Measurements from ENCODE around the gene MROH2A.

Gene MROH2A

GRCh38 chr2:233818639-233819621 is 40.8 kb downstream of the MROH2A start:
- DNase-seq (ENCODE audit: low read depth), result no peak

DNA sequence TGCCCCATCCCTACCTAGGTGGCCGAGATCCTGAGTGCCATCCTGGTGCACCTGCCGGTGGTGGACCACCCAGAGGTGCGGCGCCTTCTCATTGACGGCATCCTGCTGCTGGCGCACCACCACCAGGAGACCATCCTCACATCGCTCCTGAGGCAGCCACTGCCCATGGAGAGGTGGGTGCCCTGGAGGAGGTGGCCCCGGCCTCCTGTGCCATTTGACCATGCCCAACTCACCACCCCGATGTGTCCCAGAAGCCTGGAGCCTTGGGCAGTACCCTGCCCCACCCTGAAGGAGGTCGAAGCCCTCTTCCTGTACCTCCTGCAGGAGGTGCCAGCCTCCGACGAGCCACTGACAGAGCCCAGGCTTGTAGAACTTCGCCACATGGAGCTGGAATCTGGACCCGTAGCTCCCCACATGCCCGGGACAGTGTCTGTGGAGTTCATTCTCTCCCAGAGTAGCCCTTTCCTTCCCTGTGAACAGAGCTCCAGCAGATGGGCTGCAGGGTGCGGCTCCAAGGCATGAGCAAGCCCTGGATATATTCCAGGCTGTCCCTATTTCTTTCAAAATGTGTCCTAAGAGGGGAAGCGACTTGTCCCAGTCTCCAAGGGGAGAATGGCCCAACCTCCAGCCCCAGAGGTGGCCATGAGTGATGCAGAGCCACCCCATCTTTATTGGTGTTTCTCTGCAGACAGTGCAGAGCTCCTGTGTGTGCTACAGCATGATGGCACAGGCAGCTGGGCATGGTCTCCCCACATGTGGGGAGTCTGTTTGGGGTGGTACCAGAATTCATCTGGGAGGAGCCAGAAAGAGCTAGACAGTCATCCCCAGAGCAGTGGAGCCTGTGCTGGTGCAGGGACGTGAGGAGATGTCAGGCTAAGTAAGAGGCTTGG is 42.0 kb downstream of the MROH2A start:
- DNase-seq (ENCODE audit: low read depth), result no peak

- DNase-seq (ENCODE audit: low read depth), result no peak
Measured at GRCh38 chr2:233820774-233821105, 42.6 kb downstream of the MROH2A start.

GRCh38 chr2:233821196-233821595 is 43.1 kb downstream of the MROH2A start:
- no peak for DNase-seq (ENCODE audit: low read depth)

- no peak for DNase-seq (ENCODE audit: low read depth)
Measured at GRCh38 chr2:233821709-233822100, 43.6 kb downstream of the MROH2A start.

GRCh38 chr2:233822101-233822771 is 44.1 kb downstream of the MROH2A start:
- DNase-seq (ENCODE audit: low read depth), result no peak

GRCh38 chr2:233822781-233823730 is 44.9 kb downstream of the MROH2A start:
- no peak for DNase-seq (ENCODE audit: low read depth)

GRCh38 chr2:233823731-233824121 is 45.6 kb downstream of the MROH2A start:
- no peak for DNase-seq (ENCODE audit: low read depth)

- DNase-seq (ENCODE audit: low read depth), result no peak
Measured at GRCh38 chr2:233824373-233824772, 46.2 kb downstream of the MROH2A start.

DNA sequence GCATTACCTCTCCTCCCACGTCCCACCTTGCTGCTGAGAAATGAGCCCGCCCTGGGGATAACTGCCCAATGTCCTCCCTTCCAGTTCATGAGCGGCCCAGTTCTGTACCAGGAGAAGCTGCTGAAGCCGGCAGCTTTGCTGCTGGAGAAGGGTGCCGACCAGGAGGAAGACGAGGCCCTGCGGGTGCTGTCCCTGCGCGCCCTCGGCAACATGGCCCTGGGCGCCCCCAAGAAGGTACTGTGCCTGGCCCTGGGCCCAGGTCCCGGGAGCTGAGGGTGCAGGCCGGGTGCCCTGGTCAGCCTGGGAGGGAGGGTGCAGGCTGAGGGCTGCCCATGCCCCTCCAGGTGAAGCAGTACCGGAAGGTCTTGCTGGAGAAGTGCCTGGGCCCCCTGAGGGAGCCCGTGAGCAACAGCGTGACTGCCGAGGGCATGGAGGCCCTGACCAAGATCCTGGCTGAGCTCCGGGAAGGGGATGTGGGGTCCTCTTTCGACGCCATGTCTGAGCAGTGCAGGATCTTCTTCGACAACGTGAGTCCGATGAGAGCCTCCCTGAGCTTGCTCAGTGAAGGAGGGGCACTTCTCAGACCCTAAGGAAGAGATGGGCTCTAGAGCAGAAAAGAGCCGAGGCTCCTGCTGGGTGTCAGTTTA is 50.5 kb downstream of the MROH2A start:
- DNase-seq (ENCODE audit: low read depth), result no peak

DNA sequence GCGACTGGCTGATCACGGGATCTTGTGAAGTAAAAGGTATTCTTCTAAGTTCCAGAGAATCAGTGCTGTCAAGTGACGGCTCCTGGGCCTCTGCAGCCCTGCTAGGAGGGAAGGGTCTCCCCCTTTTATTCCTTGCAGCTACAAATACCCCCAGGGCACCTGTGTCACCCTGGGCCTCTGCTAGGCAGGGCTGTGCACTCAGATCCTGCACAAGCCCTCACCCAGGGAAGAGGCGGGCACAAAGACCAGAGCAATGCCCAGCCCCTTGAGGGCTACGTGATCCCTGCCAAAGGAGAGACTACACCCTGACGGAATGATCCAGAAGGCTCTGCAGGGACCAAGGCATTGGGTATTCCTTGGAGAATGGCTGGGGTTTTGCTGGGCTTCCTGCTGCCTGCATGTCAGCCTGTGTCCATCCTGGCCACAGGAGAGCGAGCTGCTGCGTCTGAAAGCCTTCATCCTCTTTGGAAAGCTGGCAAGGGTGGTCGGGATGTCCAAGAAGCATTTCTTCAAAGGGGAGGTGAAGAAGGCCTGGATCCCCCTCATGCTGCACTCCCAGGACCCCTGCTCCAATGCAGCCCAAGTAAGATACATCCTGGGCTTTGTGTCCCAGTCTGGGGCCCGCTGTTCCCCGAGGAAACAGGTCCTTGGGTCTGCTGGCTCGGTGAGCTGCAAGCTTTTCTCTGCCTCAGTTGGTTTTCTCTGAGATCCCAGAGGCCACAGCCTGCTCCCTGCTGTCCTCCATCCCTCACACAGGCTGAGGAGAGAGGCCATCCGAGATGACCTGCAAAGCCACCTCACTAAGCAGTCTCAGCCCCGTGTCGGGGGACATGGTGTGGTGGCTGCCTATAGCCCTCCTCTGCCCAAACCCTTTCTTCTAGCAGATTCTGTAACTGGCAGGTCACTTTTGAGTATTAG is 51.3 kb downstream of the MROH2A start:
- DNase-seq (ENCODE audit: low read depth), result no peak

DNA sequence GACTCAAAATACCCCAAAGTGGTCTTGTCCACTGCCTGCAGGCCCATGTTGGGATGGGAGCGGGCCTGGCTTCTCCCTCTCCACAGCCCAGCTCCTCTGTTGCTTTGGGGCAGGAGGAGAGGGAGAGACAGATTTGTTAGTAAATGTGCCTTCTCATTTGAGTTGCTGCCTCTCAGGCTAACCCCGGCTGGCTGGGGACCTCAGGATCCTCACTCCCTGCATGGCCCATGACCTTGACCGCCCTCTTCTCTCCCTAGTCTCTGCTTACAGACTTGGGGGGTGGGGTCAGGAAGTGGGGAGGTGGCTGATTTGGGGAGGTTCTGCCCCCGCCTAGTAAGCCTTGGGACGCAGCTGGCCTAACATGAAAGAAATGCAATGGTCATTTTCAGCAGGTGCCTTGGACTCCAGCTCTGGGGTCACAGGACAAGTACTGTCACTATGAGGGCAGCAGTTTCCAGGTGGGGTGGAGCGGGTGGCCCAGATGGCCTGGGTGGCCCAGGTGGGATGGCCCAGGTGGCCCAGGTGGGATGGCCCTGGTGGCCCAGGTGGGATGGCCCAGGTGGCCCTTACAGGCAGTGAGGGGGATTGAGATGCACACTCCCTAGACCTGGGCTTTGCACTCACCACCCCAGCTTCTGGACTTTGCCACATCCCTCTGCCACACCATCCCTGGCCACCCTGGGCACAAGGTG is 52.1 kb downstream of the MROH2A start:
- no peak for DNase-seq (ENCODE audit: low read depth)

DNA sequence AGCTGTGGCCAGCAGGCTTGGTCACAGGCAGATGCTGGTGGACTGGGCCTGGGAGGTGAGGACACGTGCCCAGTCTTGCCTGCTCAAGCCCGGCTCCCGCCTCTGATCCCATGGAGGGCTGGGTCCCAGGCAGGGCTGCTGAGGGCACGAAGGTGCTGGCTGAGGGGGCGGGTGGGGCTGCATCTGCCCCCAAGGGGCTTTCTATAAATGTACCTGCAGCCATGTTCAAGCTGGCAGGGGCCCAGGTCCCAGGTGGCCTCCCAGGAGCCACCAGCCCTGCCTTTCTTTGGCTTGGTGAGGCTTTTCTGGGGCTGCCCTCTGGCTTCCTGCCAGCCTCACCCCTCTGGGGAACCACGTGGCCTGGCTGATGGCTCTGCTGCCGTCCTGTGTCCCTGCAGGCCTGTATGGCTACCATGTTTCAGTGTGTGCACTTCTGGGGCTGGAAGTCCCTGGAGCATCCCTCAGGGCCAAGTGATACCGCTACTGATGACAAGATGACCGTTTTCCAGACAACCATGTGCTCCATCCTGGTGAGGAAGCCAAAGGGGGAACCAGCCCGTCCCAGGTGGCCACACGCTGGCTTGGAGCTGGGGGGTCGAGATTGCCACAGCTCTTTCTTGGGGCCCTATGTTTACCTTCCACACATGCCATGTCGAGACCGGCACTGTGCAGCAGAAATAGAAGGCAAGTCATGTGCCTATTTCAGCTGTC is 53.0 kb downstream of the MROH2A start:
- no peak for DNase-seq (ENCODE audit: low read depth)

DNA sequence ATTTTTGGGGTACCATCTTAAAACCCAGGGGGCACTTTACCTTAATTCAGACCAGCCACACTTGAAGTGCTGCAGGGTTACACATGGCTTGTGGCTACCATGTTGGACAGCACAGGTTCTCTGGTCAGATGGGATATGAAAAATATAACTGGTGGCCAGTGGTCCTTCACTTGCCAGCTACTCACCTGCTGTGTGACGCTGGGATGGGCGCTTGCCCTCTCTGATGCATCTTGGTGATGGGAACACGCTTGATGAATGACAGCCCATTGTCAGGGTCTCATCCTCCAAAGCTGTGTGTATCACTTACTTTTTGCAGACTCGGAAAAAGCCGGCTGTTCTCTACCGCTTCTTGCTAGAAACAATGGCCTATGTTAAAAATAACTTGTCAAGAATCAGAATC is 53.7 kb downstream of the MROH2A start:
- DNase-seq (ENCODE audit: low read depth), result no peak

- peak; percentile 22 for DNase-seq (ENCODE audit: low read depth)
Measured at GRCh38 chr2:233832414-233832813, 54.3 kb downstream of the MROH2A start.

DNA sequence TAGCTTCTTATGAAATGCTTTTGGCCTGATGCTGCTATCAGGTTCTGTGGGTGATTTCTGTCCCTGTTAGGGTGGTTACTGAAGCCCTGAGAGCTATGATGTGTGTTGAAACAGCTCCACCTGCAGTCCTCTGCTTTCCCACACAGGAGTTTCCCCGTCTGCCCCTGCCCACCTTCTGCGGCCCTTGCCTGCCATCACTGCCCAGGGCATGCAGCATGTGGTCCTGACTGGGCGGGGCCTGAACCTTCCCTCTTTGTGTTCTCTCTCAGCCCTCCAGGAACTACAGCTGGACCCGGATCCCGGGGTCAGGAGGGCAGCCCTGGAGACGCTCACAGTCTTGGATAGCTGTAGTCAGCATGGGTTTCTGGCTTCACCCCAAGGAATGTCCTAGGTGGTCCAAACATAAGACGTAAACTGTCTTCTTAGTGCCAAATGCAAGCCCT is 54.8 kb downstream of the MROH2A start:
- no peak for DNase-seq (ENCODE audit: low read depth)

DNA sequence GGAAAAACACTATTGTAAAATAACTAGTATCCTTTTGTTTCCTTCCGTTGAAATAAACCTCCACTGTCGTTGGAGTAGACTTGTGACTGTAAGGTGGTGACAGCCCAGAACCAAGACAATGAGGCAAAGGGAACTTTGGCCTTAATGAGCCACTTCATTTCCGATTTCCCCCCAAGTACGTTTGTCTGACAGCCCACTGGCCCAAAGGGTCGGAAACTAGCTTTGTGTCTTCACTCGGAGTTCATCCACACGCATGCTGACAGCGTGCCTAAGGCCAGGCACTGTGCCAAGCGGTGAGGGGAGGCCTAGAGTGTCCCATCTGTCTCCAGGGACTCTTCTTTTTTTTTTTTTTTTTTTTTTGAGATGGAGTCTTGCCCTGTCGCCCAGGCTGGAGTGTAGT is 55.2 kb downstream of the MROH2A start:
- no peak for DNase-seq (ENCODE audit: low read depth)

All from HS-5 (cell line).